ENCODE measurements around the gene GOLGA8K.
"Not testable (repeated sequence)": the region's sequence is repeated elsewhere in the genome, so short reads cannot be mapped to it uniquely, and the experiment has no call there.

GOLGA8K gene

GRCh38 chr15:32403192-32403591 lies at the start of gene GOLGA8K:
Gene GOLGA8K, minus strand, starts transcription at chr15:32403292. Its CDS starts 98 bp downstream, at chr15:32403194.
- DNase-seq: not testable (repeated sequence)

- DNase-seq: not testable (repeated sequence)
Observed at GRCh38 chr15:32440445-32440977, 37.4 kb upstream of the GOLGA8K start.

DNA sequence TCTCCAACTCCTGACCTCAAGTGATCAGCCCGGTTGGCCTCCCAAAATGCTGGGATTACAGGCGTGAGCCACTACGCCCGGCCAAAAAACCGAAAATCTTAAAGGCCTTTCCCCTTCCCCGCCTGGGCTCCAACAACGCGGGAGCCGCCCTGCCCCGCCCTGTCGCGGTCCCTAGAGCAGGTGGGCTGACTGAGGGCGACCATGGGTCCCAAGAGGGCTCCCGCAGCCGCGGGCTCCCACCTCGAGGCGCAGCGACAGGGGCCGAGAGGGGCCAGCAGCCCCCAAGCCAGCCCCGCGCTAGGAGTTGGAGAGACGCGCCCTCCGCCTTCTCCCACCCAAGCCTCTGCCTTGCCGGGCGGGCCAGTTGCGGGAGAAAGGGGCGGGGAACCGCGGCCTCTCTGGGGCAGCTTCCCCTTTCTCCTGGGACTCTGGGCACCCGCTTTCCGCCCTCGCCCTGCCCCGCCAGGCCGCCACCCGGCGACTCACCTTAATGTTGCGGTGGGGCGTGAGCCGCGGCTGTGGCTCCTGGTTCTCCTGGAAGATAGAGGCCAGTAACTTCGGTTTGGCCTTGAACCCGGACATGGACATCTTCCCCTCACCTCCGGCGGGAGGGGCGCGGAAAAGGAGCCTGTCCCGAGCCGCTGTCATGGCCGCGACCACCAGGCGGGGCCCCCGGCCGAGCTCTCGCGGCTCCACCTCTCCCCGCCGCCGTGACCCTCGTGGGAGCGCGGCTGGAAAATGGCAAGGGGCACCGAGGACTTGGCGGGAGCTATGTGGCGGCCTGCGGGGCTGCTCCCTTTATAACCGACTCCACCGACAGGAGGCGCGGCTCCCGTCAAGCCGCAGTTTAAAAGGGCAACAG lies 31.2 kb upstream of the GOLGA8K start:
- DNase-seq: not testable (repeated sequence)

DNA sequence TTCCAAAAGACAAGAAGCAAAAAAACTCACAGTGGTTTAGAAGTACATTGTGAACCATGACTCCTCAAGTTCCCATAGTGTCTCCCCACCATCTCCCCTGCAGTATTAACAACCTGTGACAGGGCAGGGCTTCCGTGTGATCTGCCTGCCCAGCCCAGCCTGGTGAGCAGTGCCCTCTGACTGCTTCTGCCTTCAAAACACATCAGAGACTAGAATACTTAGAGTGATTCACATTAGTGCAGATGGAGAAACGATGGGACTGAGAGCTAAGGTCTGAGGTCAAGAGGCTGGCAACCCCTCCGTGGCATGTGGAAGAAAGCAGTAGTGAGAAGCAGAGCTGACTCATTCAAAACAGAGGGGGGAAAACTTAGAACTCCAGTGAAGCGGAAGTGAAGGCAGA lies 24.5 kb upstream of the GOLGA8K start:
- not testable (repeated sequence) for DNase-seq

- not testable (repeated sequence) for DNase-seq
Observed at GRCh38 chr15:32426511-32426910, 23.4 kb upstream of the GOLGA8K start.

- DNase-seq: peak; percentile 36
Observed at GRCh38 chr15:32407903-32408302, 4.8 kb upstream of the GOLGA8K start.

DNA sequence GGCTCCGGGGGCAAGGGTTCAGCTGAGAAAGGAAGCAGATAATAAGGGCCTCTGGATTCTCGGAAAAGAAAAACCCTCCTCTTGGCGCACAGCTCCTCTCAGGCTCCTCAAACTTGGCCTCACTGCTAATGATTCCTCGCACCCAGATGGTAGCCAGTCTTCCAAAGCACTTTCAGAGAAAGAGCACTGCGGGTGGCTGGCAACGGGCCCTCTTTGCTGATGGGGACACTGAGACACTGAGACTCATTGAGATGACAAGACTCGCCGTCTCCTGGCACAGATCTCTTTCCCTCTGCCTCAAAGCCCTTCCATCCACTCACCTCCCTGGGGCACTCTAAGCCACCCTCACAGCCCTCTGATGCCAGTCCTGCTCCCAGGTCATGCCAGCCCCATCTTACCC lies 6.6 kb downstream of the GOLGA8K start:
- DNase-seq: not testable (repeated sequence)

GRCh38 chr15:32394745-32395144 lies 8.3 kb downstream of the GOLGA8K start:
- not testable (repeated sequence) for DNase-seq

- DNase-seq: not testable (repeated sequence)
Observed at GRCh38 chr15:32388050-32388648, 14.9 kb downstream of the GOLGA8K start.

GRCh38 chr15:32385823-32386495 lies 17.1 kb downstream of the GOLGA8K start:
- DNase-seq: not testable (repeated sequence)

DNA sequence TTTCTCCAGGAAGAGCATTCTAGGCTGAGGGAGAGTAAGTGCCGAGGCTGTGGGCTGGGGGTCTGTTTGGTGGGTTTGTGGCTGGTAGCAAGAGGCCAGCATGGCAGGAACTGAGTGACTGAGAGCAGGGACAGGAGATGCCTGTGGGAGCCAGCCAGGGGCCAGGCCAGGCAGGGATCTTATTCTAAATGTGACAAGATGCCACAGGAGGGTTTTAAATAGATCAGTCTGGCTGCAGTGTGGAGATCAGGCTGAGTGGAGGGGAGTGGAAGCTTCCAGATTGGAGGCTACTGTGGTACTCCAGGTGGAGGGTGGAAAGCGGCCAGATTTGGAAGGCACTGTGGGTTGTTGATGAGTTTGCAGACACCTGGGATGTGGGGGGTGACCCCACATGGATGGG lies 28.9 kb downstream of the GOLGA8K start:
- DNase-seq: not testable (repeated sequence)

GRCh38 chr15:32373707-32374106 lies 29.4 kb downstream of the GOLGA8K start:
- DNase-seq: not testable (repeated sequence)

DNA sequence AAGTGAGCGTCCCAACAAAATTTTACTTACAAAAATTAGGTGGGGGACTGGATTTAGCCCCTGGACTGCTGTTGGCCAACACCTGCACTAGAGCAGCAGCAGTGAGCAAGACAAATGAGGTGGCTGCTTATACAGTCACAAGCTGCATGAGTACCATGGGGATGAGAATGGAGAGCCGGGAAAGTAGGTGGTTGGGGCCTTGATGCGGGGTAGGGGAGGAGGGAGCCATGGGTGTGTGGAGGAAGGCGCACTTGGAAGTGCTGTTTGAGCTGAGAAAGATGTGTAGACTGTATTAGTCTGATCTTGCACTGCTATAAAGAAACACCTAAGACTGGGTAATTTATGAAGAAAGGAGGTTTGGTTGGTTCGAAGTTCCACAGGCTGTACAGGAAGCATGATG lies 31.0 kb downstream of the GOLGA8K start:
- DNase-seq: not testable (repeated sequence)

DNA sequence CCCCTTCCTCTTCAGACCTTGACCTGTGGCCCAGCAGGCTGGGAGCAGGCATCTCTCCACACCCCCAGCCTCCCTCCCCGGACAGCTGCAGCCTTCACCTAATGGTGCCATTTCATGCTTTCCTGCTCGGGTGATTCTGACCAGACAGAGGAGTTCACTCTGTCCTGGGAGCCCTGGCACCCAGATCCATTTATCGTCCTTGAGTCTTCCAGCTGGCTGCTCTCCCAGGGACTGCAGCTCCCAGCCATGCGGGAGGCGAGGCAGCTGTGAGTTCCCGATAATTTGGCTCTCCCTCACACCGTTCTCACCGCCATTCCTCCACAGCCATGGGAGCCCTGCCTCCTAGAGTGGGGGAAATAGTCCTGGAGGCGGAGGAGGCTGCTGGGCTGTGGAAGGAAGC lies 32.6 kb downstream of the GOLGA8K start:
- DNase-seq: not testable (repeated sequence)

DNA sequence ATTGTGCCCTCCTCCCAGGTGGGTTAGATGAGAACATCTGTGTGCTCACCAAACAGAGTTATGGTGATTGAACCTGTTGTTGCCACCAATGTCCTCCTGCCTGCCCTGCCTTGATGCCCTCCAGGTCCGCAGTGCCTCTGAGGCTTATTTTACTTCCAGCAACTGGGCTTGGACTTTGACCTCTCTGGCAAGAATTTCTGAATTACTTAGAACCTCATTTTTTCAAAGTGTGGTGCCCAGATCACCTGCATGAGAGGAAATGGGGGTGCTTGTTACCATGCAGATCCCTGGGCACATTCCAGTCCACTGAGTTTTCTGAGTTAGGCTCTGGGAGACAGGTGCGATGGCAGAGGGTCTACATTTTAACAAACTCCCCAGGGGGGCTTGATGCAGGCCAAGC lies 33.0 kb downstream of the GOLGA8K start:
- DNase-seq: not testable (repeated sequence)

- DNase-seq: not testable (repeated sequence)
Observed at GRCh38 chr15:32366492-32366891, 36.6 kb downstream of the GOLGA8K start.

GRCh38 chr15:32365955-32366354 lies 37.1 kb downstream of the GOLGA8K start:
- not testable (repeated sequence) for DNase-seq

DNA sequence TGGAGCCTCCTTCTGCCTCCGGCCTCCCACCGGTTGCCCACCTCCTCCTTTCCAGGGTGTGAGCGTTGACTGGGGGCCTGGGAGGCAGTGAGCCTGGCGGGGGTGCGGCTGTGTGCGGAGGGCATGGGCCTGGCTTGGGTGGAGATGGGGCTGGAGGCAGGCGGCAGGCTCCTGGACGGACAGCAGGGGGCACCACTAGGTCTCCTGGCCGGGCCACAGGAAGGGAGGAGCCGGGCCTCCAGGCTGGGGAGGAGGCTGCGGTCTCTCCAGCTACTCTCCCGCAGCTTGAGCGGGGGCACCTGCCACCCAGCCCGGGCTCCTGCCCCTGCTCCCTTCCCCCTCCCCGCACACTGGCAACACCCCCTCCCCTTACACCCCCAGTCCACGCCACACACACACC lies 38.1 kb downstream of the GOLGA8K start:
- peak; percentile 61 for DNase-seq

GRCh38 chr15:32363449-32363848 lies 39.6 kb downstream of the GOLGA8K start:
- not testable (repeated sequence) for DNase-seq

- DNase-seq: not testable (repeated sequence)
Observed at GRCh38 chr15:32361662-32362061, 41.4 kb downstream of the GOLGA8K start.

- not testable (repeated sequence) for DNase-seq
Observed at GRCh38 chr15:32358462-32358861, 44.6 kb downstream of the GOLGA8K start.

DNA sequence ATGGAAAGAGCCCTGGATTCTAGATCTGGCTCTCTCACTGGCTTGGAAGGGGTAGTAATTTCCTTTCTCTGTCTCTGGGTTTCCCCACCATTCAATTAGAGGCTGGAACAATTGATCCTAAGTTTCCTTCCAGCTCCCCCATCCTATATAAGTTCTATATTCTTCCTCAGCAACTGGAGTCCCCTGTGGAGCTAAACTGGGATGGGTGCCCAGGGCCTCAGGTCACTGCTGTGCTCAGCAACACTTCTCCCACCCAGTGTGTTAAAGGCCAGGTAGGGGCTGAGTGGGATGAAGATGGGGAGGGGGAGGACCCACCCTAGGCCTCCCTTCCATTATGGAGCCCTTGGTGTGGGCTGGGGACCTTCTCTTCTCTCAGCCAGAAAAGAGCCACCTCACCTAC lies 46.2 kb downstream of the GOLGA8K start:
- not testable (repeated sequence) for DNase-seq

- not testable (repeated sequence) for DNase-seq
Observed at GRCh38 chr15:32352748-32353147, 50.3 kb downstream of the GOLGA8K start.

All from CD4-positive, alpha-beta T cell treated with Interleukin-21 for 1 hour (primary cell).